Fibroblast of the conjunctiva (primary cell): ENCODE measurements around the gene GPR132.

Source experiments
- DNase-seq: peaks from one replicate; pipeline ENCODE4 v3.0.0-alpha.2; 2010; ENCODE audit warnings: low read depth

The GPR132 gene

DNA sequence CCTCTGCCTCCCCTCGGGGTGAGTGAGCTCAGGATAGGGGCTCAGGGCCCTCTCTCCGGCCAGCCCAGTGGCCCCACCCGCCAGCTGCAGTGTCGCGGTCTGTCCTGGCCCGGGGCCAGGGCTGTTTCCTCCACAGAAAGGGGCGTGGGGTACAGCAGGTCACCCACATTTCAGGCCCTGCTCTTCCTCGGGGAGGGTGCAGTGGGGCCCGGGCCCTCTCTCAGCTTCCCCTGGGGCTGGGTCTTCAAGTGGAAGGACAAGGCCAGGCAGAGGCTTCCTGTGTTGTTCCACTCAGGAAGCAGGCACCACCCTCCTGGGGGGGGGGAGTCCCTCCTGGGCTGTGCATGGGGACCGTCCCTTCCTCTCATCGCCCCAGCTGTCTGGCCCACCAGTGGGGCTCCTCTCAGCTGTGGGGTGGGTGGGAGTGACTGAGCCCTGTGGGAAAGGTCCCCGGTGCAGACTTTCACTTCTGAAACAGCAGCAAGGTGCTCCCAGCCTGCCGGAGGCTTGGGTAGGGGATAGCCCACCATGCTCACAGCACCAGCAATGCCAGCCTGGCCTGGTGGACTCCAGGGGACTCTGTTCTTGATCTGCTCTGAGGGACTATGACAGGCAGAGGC lies 3.7 kb downstream of the GPR132 start:
- no peak for DNase-seq

DNA sequence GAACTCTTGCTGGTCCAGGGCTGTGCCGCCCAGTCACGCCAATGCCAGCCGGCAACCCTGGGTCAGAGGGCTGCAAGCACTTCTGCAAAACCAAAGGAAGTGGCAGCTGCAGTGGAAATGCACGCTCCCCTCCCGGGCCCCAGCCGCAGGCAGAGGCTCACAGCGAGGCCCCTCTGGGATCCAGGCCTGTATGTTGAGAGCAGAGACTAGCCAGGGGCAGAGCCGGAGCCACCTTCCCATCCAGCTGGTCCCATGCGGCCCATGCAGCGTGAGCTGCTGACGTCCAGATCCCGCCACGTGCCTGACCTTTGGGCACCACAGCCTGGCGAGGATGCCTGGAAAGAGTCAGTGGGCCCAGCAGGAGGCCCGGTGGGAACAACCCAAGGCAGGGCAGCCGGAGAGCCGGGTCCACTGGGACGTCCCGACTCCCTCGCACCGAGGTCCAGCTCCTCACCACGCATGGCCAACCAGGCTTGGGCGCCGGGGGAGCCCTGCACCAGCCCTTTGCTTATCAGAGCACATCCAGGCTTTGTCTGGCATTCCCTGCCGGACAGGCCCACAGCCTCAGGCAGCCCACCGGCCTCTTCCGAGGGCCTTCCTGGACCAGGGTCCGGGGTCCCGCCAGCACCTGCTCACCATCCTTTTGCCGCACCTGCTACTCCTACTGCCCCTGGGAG lies 4.3 kb downstream of the GPR132 start:
- DNase-seq: no peak

DNA sequence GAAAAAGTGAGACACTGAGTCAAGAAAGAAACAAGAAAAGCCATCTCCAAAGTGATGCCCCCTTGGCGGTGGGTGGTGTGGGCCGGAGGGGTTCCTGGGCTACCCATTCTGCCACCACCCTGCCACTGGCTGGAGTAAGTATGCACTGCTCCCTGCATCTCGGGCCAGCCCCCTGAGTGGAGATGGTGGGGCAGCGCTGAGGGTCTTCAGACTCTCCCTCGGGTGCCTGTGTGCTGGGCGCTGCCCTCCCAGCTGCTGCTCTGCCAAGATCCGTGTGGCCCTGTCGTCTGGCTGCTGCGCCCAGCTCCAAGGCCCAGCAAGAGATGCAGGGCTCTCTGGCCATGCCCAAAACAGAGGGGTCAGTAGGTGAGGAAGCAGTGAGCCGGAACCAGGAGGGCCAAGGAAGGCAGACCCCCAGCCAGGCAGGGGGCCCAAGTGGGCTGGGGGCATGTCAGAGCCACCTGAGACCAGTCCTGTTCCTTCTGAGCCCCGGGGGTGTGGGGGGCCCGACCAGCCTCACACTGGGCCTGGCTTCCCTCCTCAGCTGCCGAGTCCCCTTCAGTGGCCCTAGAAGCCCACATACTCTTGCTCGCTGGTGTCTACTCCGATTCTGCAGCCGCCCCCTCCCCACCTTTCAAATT lies 5.2 kb downstream of the GPR132 start:
- DNase-seq: no peak

DNA sequence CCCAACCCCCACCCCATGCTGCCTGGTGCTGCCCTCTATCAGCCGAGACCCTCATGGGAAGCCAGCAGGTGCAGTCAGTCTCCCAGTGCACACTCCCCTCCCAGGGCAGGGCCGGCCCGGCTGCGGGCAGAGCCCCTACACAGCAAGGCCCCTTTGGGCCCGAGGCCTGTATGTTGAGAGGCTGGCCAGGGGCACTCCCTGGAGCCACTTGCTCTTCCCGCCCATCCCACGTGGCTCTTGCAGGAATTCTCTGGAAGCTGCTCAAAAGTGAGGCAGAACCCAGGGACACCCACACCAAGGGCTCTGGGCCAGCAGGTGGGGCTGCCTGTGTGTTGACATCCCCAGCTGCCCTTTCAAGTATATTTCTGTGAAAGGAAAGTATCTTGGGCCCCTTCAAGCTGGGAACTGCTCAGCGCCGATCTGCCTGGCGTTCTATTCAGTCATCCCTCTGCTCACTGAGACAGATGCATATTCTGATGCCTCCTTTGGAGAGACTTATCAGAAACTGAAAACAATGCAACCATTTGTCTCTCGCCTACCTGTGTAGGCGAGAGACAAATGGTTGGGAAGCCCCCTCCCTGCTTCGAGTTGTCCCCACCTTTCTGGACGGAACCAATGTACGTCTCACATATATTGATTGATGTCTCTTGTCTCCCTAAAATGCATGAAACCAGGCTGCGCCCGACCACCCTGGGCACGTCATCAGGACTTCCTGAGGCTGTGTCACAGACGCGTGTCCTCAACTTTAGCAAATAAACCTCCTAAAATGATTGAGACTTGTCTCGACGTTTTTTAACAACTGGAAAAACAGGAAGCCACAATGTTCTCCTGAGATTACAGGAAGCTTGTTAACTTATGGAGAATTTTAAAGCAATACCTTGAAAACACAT lies 6.0 kb downstream of the GPR132 start:
- no peak for DNase-seq

DNA sequence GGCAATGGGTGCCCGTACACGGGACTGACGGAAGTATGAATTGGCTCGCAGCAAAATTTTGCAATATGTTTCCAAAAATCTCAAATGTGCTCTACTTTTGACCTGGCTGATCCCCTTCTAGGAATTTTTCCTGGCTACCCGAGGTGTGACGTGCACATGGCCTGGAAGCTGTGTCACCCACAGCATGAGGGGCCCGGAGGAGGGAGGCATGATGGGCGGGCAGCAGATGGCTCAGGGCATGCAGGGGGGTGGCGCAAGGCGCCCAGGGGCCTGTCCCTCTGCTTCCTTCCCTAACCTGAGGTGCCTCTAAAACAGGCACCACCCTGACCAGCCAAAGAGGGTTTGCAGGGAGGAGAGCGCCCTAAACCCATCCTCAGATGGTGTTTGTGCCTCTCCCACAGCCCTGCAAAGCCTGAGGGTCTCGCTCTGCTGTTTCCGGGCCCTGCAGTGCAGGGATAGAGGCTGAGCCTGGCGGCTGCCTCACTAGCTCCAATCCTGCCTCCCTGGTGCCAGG lies 6.7 kb downstream of the GPR132 start:
- DNase-seq: no peak

DNA sequence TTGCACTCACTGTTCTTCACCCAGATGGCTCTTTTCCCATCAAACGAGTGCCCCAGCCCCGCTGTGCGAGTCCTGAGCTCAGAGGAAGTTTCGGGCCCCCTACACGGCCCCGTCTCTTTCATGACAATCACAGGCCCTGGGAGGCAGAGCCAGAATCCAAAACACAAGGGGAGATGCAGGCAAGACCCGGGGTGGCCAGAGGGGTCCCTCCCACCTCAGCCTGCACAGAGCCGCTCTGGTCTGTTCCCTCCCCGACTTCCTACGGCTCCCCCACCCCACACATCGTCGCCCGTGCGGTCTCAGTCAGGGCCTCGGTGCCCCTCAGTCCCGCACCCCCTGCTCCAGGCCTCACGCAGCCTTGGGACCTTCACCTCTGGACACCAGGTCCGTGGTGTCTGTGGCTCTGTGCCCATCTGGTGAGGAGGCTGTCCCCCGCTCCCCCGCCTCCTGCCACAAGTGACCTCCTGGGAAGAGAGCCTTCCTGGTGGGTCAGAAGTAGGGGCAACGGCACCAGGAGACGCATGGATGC lies 8.9 kb downstream of the GPR132 start:
- DNase-seq: no peak

DNA sequence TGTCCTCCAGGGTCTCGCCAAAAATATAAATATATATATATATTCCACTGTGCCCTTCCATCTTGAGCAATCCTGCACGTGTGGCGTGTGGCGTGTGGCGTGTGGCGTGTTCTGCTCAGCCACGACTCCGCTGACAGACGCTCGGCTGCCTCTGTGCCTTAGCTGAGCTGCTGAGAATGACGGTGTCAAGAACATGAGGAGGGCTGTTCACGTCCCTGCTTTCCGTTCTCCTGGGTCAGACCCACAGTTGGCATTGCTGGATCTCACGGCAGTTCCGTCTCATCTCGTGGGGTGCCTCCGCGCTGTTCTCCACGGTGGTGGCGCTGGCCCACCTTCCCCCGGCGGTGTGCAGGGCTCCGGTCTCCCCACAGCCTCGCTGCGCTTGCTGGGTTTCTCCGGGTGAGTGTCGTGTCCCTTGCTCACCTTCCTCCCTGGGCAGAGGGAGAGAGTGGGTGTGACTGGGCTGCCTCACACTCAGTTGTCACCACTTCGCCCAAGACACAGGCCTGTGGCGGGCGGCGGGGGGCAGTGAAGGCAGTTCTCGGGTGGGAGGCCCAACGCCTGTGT lies 9.4 kb downstream of the GPR132 start:
- no peak for DNase-seq

DNA sequence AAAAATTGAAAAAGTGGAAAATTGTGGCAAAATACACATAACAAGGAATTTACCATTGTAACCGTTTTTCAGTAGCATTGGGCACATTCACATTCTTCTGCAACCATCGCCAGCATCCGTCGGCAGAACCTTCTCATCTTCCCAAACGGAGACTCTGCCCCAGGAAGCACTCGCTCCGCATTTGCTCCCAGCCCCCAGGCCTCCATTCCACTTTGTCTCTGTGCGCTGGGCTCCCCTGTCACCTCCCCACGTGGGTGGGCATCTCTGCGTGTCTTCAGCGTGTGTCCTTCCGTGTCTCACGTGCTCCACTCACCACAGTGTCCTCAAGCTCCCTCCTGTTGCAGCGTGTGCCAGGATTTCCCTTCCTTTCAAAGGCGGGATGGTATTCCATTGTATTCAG lies 9.9 kb downstream of the GPR132 start:
- DNase-seq: no peak

DNA sequence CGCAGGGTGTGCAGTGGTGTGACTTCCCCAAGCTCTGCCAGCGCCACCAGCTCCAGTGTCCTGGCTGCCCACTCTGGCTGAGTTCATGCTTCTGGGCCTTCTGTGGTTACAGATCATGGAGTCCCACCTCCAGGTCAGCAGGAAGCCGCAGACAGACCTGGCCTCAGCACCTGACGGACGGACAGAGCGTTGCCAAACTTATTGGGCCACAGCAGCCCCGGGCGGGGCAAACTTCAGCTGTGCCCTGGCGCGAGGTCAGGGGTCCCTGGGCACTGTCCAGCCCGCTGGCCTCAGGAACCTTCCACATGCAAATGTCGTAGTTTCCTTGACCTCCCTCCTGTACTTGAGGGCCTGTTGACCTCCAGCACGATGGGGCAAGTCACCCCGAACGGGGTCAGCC lies 11.2 kb downstream of the GPR132 start:
- DNase-seq: no peak

DNA sequence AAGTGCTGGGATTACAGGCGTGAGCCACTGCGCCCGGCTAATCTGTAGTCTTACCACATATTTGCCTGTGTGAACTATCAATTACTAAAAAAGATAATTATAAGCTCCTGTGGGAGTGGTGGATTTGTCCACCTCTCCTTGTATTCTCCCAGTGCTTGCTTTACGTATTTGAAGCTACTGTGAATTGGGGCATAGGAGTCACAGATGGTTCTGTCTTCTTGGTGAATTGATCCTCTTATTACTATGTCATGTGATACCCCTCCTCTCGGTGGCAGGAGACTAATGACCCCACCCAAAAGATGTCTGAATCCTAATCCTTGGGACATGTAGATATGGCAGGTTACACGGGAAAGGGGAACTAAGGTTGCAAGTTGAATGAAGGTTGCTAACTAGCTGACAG lies 11.8 kb downstream of the GPR132 start:
- DNase-seq: no peak

DNA sequence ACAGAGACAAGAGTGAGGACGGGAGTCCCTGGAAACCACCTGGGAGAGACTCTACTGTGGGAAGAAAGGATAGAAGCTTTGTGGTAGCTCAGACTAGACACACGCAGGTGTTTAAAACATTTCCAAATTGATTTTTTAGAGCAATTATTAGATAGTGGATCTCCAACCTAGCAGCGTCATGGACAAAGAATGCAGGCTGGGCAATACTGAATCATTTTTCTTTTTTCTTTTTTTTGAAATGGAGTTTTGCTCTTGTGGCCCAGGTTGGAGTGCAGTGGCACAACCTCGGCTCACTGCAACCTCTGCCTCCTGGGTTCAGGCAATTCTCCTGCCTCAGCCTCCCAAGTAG lies 13.1 kb downstream of the GPR132 start:
- no peak for DNase-seq

DNA sequence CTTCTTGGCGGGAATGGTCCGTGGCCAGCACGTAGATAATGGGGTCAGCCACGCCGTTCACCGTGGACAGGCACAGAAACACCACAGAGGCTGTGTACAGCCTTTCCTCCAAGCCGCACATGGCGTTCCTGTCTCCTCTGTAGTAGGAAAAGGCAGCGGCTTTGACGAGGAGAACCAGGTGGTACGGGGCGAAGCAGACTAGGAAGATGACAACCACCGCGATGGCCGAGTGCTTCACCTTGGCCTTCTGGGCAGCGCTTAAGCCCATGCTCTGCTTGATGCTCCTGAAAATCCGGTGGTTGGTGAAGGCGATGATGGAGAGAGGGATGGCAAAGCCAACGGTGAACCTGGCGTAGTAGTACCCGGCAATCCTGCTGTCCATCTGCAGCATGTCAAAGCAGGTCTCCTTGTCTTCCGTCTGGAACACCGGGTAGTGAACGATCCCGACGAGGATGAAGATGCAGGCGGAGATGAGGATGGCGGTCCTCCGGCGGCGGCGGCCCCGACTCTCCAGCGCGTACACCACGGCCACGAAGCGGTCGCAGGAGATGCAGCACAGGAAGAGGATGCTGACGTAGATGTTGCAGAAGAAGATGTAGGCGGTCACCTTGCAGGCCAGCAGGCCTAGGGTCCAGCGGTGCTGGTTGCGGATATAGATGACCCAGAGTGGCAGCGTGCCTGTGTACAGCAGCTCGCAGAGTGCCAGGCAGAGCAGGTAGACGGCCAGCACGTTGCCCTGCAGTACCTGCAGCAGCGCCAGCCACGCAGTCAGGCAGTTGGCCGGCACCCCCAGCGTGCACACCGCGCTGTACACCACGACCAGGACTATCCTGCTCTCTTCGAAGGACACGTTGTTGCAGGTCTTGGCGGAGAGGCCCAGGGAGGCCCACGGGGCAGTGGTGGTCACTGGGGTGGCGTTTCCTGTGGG lies 13.8 kb downstream of the GPR132 start:
- DNase-seq: no peak

DNA sequence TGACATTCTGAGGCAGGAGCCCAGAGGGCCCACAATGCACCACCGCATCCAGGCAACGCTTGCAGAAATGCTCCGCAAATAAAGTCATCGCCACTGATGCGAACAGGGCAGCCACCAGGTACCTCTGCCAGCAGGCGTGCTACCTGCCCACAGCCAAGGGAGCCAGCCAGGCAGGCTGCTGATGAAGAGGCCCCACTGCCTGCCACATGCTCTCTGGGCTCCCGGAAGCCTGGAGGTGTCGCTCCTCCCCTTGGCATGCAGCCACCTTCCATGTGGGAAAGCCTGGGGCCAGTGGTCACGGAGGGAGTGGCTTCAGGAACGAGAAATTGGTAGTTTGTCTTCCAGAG lies 14.7 kb downstream of the GPR132 start:
- DNase-seq: no peak

DNA sequence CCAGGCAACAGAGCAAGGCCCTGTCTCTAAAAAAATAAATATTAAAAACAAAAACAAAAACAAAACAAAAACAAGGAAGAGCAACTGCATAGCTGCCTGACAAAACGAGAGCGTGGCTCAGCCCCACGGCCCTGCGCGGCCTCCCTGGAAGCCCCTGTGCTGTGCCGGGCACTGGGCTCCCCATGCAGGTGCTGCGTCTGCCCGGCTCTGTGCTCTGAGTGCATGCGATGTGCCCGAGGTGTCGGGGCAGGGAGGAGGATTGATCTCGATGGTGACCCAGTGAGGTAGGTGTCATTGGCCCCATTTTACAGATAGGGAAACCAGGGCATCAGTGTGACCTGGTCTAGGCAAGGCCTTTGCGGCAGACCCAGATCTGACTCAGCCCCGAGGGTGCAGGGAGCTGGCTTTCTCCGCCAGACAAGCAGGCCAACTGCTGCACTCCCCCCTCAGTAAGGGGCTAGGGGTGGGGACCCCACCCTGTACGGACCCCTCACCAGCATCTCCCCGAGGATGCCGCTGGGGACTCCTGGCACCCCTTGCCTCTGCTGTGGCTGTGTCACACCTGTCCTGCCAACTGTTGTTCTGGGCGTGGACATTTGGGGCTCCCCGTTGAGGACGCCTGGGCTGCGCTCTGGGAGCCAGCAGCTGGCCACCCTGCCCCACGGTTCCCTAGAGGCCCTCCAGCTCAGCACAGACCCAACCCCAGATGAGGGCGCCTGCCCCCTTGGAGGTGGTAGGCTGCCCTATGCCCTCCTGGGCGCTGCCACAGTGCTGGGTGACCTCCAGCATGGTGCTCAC lies 15.3 kb downstream of the GPR132 start:
- DNase-seq: no peak

DNA sequence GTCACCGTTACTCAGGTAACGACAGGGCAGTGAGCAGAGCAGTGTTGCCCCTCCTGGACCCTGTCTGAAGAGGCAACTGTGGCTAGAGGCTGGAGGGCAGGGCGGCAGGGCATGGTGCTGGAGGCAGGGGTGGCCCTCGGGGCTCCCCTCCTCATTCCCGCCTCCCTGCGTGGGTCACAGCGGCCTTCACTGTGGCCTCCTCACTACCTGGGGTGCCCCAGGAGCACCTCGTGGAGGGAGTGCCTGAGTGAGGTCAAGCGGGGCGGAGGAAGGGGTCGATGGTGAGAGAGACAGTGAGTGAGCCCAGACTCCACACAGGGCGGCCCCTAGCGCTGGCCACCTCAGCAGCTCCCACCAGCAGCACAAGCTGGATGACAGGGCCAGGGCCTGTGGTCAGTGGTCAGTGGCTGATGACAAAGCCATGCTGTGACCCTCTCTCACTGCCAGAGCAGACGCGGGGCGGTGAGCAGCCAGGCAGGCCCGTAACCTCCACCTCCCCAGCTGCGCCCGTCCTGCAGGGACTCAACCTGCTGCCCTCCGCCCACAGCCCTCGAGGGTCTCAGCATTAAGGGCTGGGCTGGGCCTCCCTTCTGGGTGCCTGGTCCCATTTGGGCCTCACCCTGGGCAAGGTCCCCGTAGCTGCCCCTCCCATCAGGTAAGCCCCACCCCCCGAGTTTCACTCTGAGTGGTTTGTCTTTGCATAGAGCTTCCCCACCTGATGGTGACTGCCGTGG lies 17.8 kb downstream of the GPR132 start:
- DNase-seq: no peak

DNA sequence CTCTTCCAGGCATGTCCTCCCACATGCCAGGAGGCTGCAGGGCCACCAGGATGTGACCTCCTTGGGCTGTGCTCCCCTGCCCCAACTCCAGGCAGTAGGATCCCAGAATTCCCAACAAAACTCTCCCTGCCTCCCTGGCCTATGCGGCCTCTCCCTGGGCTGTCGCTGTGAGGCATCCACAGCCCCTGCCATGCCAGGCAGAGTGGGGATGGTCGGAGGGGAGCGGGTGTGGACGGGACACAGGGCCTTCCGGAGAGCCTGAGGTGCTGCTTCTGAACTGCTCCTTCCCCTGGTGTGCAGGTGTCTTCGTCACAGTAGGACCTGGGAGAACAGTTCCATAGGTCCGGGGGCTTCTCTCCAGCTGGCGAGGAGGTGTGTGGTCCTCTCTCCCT lies 18.3 kb downstream of the GPR132 start:
- DNase-seq: no peak

DNA sequence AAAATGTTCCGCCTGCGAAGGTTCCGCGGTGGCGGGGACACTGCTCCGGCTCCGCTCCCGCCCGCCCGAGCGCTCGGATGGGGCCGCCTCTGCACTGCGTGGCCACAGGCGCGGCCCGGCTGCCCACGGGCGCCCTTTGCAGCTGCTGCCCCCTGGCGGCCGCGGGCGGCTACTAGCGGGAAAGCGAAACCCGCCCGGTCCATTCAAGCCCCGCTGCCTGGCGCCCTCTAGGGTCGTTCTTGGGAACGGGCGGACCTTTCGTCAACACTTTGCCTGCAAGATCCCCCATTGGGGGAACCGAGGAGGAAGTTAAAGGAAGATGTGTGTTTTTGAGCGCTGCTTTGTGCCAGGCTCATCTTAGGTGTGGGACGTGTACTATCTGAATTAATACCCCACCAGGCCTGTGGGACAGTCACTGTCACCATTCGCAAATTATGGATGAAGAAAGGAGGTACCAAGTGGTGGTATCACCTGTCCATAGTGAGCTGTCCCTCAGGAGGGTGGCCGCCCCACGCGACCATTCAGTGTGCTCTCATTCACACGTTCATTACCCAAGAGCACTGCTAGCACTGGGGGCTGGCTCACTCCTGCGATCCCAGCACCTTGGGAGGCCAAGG lies 19.4 kb downstream of the GPR132 start:
- peak; percentile 62 for DNase-seq

DNA sequence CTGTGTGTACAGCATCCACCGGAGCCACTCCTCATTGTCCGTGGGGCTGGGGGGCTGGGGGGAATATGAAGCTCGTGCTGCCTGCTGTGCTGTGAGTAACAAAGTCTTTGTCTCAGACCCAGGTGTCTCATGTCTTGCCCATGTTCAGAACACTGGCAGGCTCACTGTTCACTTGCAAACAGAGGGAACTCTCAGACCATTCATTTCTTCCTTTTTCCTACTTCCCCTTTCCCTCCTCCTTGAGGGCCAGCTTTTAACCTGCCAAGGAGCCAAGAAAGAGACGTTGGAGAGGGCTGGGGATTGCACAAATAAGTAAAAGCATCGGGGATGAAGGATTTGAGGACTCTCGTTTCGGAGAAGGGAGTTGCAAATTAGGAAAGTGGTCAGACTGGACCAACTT lies 21.6 kb downstream of the GPR132 start:
- DNase-seq: no peak

DNA sequence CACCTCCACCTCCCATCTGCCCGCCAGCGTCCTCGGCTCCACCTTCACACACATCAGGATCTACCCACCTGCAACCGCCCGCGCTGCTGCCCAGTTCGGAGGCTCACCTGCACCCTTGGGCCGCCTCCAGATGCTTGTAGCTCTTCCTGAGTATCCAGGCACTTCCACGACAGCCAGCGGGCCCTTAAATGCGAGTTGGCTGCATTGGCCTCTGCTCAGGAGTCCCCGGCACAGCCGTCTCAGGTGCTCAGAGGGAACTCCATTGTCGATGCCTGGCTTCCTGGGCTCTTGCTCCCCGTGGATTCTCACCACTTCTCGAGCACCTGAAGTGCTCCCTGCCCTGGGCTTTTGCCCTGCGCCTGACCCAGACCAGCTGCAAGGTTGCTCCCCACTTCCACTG lies 22.4 kb downstream of the GPR132 start:
- DNase-seq: no peak
